ENCODE data around the gene COASY.
A peak's percentile ranks its signal among the peaks of the same experiment; 100 is the strongest.
"Not testable (repeated sequence)": the region's sequence is repeated elsewhere in the genome, so short reads cannot be mapped to it uniquely, and the experiment has no call there.

Gene COASY

DNA sequence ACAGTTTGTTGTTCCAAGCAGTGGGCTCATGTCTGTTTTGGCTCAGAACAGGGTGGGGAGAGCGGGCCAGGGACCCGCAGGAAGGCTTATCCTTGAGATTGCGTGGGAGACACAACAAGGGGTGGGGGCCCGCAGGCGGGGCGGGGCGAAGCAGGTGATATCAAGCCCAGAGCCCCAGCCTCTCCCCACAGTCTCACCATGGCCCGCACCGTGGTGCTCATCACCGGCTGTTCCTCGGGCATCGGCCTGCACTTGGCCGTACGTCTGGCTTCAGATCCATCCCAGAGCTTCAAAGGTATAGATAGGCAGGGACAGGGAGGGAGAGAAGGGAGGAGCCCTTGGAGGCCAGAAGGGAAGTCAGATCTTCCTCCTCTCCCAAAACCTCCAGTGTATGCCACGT, 9.2 kb upstream of the COASY start, which contains the start of gene HSD17B1:
Gene HSD17B1 (plus strand): TSS at position 188 of the 400 bp plus-strand sequence. CDS start 11 bp downstream, at position 199.
- DNase-seq = not testable (repeated sequence)

DNA sequence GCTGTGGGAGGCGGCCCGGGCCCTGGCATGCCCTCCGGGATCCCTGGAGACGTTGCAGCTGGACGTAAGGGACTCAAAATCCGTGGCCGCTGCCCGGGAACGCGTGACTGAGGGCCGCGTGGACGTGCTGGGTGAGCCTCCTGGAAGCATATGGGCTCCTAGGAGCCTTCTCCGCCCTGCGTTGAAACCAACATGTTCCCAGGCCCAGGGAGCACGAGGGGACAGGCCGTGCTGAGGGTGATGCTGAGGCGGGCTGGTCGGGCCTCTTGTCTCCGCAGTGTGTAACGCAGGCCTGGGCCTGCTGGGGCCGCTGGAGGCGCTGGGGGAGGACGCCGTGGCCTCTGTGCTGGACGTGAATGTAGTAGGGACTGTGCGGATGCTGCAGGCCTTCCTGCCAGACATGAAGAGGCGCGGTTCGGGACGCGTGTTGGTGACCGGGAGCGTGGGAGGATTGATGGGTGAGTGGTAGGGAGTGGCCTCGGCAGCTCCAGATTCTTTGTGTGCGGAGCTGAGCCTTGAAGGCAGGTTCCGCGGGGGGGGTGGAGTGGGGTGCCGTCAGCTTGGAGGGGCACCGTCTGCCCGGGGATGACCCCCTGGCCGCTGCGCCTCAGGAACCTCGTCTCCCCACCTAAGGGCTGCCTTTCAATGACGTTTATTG, 8.7 kb upstream of the COASY start:
- DNase-seq = no peak

DNA sequence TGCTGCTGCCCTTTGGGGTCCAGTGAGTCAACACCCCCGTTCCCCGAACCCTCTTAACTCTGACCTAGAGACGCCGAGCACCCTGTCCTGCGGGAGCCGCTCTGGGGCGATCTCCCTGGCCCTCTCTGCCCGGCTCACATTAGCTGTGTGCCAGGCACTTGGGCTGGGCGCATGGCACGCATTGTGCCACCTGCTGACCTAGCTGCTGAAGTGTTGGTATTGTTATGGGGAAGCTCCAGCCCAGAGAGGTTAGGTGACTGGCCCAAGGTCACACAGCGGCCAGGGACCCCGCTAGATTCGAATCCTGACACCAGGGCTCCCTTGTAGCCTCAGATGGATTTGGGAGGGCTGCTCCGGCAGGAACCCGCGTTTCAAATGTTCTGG, 8.1 kb upstream of the COASY start:
- DNase-seq = peak in 2 of 51 donors; percentile 13 to 29

DNA sequence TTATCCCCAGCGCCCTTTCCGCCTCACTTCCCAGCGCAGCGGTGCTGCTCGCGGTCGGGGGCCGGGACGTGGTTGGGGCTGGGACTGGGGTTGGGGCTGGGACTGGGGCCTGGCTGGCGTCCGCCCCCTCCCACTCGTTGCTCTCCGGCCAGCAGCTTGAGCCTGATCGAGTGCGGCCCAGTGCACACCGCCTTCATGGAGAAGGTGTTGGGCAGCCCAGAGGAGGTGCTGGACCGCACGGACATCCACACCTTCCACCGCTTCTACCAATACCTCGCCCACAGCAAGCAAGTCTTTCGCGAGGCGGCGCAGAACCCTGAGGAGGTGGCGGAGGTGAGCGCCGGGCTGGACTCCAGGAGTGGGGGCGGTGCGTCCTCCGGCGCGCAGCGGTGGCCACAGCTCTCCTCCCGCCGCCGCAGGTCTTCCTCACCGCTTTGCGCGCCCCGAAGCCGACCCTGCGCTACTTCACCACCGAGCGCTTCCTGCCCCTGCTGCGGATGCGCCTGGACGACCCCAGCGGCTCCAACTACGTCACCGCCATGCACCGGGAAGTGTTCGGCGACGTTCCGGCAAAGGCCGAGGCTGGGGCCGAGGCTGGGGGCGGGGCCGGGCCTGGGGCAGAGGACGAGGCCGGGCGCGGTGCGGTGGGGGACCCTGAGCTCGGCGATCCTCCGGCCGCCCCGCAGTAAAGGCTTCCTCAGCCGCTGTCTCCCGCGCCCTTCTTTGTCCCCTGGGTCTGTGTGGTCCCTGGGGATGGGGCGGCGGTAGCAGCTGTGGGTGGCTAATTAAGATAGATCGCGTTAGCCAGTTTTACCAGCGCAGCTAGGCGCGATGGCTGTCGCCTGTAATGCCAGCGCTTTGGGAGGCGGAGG, 7.5 kb upstream of the COASY start:
- peak; percentile 21 to 90 (median 74) for DNase-seq

DNA sequence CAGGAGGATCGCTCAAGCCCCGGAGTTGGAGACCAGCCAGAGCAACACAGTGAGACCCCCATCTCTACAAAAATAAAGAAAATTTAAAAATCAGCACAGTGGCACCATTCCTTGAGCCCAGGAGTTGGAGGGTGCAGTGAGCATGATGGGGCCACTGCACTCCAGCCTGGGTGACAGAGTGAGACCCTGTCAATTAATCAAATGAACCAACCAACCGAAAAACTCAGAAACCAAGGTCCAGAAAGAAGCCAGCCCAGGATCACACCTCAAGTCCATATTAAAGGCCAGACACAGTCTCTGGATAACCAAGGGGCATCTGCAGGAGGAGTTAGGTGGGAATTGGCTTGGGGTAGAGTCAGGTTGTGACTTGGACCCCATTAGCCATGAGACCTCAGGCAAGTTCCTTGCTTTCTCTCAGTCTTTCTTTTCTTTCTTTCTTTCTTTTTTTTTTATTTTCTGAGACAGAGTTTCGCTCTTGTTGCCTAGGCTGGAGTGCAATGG, 6.8 kb upstream of the COASY start:
- DNase-seq = no peak

DNA sequence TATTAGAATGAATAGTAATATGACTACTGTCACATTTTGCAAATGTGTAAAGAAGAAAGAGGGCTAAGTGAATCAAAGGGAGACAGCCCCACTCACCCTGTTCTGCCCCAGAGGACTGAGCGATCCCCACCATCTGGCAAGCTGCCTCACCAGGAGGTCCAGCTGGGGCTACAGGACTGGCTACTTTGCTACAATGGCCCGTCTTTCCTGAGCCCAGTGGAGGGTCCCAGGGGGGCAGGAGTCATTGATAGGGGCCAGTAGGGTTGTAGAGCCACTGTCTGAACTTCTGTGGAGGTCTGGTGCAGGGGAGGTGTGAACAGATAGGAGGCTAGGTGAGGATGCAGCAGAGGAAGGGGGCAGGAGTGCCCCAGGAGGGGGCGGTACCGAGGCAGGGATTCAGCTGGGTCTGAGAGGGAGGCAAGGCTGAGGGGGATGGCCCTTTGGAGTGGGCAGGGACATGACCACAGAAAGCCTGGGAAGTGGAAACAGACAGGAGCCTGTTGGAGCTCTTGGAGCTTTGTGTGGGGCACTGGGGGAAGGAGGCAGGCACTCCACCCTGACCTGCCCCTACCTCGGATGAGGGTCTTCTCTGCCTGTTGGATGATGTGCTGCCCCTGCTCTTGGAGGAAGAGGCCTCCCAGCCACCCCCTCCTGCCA, 5.9 kb upstream of the COASY start:
- DNase-seq = not testable (repeated sequence)

DNA sequence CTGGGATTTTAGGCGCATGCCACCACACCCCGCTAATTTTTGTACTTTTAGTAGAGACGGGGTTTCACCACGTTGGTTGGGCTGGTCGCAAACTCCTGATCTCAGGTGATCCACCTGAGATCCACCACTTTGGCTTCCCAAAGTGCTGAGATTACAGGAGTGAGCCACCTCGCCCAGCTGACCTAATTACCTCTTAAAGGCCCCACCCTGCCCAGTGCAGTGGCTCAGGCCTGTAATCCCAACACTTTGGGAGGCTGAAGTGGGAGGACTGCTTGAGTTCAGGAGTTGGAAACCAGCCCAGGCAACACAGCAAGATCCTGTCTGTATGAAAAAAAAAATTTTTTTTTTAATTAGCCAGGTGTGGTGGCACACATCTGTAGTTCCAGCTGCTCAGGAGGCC, 2.9 kb upstream of the COASY start:
- no peak for DNase-seq

DNA sequence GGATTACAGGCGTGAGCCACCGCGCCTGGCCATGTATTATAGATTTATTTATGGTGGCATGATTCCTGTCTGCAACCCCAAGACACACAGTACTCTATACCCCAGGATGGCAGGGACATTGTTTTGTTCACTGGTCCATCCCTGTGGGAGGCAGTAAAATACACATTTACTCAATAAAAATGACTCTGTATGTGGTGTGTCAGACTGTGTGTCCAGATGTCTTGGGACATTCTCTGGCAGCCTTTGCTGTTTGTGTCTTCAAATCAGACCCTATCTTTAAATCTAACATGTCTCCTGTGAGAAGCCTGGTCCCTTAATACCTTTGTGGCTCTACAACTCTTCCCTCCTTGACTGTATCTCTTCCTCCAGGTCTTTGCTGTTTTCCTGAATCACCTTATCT, 1.7 kb upstream of the COASY start:
- DNase-seq = no peak

DNA sequence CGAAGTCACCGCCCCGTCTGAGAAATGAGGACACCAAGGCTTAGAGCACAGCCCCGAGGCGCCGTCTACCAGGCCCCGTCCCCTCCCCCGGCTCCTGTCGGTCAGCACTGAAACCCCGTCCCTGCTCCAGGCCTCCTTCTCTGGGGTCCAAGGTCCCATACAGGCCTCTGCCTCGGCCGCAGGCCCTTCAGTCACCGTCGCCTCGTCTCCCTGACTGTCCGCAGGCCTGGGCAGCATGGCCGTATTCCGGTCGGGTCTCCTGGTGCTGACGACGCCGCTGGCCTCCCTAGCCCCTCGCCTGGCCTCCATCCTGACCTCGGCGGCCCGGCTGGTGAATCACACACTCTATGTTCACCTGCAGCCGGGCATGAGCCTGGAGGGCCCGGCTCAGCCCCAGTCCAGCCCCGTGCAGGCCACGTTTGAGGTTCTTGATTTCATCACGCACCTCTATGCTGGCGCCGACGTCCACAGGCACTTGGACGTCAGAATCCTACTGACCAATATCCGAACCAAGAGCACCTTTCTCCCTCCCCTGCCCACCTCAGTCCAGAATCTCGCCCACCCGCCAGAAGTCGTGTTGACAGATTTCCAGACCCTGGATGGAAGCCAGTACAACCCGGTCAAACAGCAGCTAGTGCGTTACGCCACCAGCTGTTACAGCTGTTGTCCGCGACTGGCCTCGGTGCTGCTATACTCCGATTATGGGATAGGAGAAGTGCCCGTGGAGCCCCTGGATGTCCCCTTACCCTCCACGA, 617 bp downstream of the COASY start:
- DNase-seq = peak in 1 of 51 donors; percentile 56

DNA sequence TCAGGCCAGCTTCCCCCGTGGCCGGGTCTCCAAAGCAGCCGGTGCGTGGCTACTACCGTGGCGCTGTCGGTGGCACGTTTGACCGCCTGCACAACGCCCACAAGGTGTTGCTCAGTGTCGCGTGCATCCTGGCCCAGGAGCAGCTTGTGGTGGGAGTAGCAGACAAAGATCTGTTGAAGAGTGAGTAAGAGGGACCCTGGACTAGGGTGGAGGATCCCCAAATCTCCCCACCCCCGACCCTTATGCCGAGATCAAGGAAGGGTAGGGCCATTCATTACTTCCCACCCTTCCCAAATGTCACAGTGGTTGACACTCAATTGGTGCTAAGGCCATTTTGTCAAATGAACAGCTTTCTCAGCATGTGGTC, 1.2 kb downstream of the COASY start:
- no peak for DNase-seq

DNA sequence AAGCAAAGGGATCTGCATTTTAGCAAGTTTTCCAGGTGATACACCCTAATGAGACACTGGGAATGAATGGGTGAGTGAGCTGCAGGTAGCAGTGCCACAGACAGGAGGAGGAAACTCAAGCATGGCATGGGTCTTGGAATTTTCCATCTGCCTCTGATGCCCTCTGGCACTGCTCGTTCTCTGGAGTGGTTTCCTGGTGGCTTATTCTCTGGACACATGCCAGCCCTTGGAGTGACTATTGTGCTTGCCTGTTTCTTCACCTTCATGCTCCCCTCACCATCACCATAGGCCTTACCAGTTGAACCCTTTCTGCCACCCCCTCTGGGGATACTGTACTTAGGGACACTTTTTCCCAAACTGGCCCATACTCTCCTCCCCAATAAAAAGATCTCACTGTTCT, 1.6 kb downstream of the COASY start:
- DNase-seq = no peak

DNA sequence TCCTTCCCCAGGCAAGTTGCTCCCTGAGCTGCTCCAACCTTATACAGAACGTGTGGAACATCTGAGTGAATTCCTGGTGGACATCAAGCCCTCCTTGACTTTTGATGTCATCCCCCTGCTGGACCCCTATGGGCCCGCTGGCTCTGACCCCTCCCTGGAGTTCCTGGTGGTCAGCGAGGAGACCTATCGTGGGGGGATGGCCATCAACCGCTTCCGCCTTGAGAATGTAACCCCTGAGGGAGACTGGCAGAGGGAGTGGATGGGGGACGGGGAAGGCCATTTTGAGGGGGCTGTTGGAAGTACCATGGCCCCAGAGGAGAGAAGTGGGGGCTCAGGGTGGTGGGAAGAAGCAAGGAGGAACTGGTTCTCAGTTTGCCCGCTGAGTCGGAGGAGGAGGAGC, 2.0 kb downstream of the COASY start:
- DNase-seq = no peak

DNA sequence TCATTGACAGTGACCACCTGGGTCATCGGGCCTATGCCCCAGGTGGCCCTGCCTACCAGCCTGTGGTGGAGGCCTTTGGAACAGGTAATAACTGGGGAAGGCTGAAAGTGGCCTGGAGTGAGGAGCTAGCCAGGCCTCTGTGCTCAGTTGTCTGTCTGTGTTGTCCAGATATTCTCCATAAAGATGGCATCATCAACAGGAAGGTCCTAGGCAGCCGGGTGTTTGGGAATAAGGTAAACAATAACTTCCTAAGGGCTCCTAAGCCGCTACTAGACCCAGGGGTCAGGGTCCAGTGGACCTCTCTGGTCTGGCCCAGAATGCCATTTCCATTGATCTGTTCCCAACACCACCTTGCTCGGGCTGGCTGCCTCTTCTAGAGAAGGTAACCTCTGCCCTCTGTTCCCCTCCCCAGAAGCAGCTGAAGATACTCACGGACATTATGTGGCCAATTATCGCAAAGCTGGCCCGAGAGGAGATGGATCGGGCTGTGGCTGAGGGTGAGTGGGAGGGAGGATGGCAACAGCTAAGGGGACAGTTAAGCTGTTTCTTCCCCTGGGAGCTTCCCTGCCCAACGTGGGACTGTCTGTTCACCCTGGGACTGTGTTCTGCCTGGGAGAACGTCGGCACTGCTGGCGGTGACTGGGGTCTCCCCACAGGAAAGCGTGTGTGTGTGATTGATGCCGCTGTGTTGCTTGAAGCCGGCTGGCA, 3.0 kb downstream of the COASY start:
- no peak for DNase-seq

DNA sequence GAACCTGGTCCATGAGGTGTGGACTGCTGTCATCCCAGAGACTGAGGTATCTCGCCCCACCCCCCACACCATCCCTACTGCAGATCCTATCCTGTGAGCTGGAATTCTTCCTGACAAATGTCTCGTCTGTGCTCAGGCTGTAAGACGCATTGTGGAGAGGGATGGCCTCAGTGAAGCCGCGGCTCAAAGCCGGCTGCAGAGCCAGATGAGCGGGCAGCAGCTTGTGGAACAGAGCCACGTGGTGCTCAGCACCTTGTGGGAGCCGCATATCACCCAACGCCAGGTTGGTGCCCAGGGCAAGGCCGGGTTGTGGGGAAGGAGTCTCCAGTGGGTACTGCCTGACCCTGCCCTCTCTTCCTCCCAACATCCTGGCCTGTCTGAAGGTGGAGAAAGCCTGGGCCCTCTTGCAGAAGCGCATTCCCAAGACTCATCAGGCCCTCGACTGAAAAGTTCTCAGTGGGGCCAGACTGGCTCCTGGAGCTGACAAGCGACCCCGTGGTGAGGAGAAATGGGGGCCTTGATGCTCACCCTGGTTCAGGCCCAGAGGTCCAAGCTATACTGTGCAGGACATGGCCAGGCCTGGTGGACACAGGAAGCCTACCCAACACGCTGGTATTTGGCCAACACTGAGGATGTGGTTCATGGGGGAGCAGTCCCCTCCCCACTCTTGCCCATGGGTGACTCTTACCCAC, 3.7 kb downstream of the COASY start:
- DNase-seq = no peak

DNA sequence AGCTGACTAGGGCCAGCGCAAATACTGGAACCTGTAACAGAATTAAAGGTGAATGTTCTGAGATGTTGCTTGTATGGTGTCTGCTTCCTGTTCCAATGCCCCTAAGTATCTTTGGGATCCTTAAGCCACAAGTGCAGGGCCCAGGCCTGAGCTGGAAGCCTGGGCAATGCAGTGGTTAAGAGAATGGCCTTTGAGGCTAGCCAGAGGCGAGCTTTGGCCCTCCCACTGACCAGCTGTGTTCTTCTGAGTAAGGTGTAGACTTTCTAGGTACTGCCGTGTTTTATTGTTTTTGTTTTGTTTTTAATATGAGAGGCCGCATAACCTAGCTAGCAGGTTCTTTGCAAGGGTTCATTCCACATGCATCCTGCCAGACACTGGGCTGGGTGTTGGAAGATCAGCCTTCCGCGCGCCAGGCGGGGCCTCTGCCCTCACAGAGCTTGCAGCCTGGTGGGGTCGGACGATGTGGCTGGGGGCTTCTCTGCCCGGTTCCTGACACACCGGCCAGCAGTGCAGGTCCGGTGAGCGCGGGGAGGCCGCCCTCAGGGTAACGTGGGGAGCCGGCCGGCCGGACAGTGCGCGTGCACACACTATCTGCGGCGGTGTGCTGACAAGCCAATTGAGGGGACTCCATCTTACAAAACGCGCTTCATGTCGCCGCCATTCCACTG, 4.4 kb downstream of the COASY start:
- peak in 2 of 51 donors; percentile 65 to 73 for DNase-seq

DNA sequence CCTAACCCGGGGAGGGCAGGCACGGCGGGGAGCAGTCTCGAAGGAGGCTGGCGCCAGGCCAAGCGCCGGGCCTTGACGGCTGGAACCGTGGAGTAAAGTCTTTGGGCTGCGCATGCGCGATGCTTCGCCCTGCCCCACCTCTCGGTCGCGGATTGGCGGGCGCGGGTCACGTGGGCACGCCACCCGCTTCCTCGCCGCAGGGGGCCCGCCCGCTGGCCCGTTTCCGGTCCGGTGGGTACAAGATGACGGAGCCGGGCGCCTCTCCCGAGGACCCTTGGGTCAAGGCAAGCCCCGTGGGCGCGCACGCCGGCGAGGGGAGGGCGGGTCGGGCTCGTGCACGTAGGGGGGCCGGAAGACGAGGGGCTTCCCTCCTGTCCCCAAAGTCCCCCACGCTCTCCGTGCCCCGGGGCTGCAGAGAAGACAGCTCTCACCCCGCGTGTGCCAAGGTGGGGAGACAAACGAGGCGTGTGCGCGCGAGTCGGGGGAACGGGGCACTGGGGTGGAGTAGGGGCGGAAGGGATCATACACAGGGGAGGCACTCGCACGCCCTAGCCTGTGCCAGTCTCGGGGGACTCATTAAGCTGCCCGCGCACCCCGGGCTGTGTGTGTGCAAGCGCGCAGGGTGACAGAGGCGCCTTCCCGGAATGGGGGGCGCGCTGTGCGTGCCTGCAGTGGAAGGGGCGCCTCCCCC, 5.1 kb downstream of the COASY start, which contains the start of gene MLX:
Gene MLX (plus strand): TSS at position 218 of the 691 bp plus-strand sequence. CDS start 25 bp downstream, at position 243.
- peak; percentile 66 to 97 (median 88) for DNase-seq

DNA sequence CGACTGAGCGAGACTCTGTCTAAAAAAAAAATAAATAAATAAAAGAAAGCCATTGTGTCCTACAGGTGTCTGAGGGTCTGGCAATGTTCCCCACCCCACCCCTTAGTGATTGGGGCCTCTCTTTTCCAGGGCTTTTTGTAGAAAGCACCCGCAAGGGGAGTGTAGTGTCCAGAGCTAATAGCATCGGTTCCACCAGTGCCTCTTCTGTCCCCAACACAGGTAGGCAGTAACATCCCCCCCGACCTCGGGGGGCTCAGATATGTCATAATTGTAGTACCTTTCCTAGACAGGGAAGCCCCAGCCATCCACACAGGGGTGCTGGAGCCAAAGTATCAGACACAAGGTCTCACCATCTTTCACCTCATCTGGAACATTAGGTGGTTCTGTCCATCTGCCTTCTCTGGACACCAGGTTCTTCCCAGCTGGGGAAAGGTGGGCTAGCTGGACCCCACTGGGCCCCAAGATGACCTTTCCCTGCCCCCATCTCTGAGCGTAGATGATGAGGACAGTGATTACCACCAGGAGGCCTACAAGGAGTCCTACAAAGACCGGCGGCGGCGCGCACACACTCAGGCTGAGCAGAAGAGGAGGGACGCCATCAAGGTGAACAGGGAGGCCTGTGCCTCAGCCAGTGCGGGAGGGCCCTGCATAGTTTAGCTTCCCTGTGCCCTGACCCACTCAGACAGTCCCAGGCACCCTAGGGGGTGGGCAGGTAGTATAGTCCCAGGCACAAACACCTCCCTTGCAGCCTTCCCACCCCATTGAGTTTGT, 6.6 kb downstream of the COASY start:
- DNase-seq = no peak
